Endometrial microvascular endothelial cells (primary cell): ENCODE data around the gene TNFRSF9. TPM values are rescaled to one million over a fixed set of nuclear protein-coding genes. Genes with fewer than 3 reads are reported as not detected.
"Not testable (repeated sequence)": the region's sequence is repeated elsewhere in the genome, so short reads cannot be mapped to it uniquely, and the experiment has no call there.

Experiments used
- in situ Hi-C: cut with HindIII; loops from 2 replicates; pipeline ENCODE4 v1.10.0; 2017; ENCODE audit warnings: low sequenced_read_pairs, low pct_unique_long_range_greater_than_20kb; ENCODE audit errors: inconsistent ontology term
- total RNA-seq: library from RNA; depleted of rRNA; stranded (reverse); fragments of >200 nt; gene quantifications from one replicate; pipeline ENCODE4 v1.2.3, GENCODE V29; 2015; ENCODE audit errors: inconsistent ontology term

The TNFRSF9 gene
- total RNA-seq: not detected

- in situ Hi-C loops: no loop called here
Observed at GRCh38 chr1:7940745-7941436, at the start of gene TNFRSF9. TNFRSF9 (minus strand) TSS chr1:7940839; CDS start chr1:7939994, 845 bp downstream.

GRCh38 chr1:7989762-7990428 lies 49.3 kb upstream of the TNFRSF9 start:
- in situ Hi-C loops: no loop called here

GRCh38 chr1:7988576-7988975 lies 47.9 kb upstream of the TNFRSF9 start:
- in situ Hi-C loops: no loop called here

DNA sequence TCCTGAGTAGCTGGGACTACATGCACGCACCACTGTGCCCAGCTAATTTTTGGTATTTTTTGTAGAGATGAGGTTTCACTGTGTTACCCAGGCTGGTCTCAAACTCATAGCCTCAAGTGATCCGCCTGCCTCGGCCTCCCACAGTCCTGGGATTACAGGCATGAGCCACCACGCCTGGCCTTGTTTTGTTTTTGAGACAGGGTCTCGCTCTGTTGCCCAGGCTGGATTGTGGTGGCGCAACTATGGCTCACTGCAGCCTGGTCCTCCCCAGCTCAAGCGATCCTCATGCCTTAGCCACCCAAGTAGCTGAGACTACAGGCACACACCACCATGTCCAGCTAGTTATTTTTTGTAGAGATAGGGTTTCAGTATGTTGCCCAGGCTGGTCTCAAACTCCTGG lies 46.9 kb upstream of the TNFRSF9 start:
- in situ Hi-C loops: no loop called here

DNA sequence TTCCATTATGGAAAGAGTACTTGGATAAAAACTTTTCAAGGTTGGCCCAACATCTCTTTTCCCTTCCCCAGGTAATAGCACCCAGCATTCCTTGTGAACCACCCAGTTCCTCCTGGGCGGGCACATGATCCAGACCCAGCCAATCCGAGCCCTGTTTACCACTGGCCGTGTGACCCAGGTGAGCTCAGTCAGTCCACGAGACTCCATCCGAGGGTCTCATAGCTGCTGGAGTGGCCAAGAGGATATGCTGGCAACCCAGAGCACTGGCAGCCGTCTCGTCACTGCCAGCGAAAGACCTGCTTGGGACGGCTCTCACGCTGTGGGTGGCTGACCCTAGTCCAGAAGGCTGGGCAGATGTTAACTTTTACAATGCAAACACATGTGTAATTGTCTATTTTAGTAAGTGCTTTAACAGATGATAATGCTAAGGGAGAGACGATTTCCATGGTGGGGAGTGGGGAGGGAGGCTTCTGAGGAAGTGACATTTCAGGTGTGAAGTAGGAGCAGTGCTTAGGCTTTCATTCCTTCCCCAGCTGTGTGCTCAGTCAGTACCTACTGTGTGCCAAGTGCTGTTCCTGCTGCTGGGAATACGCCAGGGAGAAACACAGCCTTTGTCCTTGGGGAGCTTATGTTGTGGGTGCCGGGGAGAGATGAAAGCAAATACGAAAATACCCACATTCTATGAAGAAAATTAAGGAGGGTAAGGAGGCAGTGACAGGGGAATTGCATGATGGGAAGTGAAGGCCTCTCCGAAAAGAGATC lies 45.4 kb upstream of the TNFRSF9 start:
- in situ Hi-C loops: no loop called here

- in situ Hi-C loops: no loop called here
Observed at GRCh38 chr1:7984811-7985210, 44.2 kb upstream of the TNFRSF9 start.

- in situ Hi-C loops: no loop called here
Observed at GRCh38 chr1:7983086-7983778, 42.6 kb upstream of the TNFRSF9 start.

- in situ Hi-C loops: no loop called here
Observed at GRCh38 chr1:7980984-7981383, 40.3 kb upstream of the TNFRSF9 start.

DNA sequence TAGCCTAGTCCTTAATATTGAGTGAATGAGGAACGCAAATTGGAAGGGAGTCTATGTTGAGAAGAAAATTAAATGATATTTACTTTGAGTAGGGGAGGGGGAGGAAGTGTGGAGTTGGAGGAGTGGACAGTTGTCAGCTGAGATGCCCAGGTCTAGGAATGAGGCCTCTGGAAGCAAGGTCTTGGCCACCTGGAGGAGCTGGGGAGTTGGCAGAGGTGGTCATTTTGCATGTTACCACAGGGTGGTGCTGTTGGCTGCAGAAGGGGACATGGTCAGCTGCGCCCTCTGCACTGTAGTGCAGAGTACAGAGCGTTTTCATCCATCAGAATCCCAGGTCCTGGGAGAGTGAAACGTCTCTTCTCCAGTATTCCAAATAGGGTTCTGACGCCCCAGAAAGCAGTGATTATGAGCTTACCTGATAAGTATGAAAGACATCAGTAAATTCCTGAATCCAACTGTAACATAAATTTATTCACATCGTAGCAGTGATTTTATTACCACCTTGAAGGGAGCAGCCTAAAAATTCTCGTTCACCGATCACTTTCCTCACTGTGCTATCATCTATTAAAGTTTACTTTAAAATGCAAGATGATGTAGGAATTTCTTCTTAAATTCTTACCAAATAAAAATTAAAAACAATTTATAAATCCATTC lies 34.7 kb upstream of the TNFRSF9 start:
- in situ Hi-C loops: no loop called here

- in situ Hi-C loops: no loop called here
Observed at GRCh38 chr1:7973086-7973485, 32.4 kb upstream of the TNFRSF9 start.

DNA sequence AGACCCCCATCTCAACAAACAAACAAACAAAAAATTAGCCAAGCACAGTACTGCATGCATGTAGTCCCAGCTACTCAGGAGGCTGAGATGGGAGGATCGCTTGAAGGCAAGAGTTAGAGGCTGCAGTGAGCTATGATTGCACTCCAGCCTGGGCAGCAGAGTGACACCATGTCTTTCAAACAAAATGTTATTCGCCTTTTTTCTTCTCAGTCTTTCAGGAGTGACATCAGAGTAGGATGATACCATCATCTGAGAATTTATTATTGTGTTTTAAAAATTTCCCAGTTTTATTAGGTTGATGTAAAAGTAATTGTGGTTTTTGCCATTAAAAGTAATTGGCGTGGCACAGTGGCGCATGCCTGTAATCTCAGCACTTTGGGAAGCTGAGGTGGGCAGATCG lies 31.6 kb upstream of the TNFRSF9 start:
- in situ Hi-C loops: no loop called here

DNA sequence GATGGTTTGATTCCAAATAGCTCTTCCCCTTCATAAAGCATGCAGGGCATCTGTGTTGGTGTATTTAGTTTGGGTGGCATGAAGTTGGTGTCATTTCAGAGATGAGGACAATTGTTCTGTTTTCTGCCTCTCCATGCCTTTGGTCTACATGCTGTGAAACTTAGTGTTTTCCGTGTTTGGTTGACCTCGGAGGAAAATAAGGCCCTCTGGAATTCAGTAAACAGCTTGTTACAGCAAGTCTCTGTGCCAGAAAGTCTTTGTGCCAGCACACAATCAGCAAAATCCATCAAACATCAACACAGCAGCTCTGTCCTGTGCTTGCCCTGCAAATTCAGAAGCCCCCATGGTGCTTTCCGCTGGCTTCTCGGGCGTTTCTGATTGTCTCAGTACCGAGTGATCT lies 30.4 kb upstream of the TNFRSF9 start:
- in situ Hi-C loops: no loop called here

GRCh38 chr1:7970246-7970645 lies 29.6 kb upstream of the TNFRSF9 start:
- in situ Hi-C loops: no loop called here

DNA sequence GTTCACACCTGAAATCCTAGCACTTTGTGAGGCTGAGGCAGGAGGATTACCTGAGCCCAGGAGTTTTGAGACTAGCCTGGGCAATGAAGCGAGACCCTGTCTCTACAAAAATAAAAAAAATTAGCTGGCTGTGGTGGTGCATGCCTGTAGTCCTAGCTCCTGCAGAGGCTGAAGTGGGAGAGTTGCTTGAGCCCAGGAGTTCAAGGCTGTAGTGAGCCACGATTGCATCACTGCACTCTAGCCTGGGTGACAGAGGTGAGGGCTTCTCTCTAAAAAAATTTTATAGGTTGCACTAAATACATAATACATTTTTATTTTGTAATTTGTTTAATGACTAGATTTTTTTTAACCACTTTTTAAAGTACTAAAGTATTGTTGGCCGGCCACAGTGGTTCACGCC lies 27.0 kb upstream of the TNFRSF9 start:
- in situ Hi-C loops: no loop called here

DNA sequence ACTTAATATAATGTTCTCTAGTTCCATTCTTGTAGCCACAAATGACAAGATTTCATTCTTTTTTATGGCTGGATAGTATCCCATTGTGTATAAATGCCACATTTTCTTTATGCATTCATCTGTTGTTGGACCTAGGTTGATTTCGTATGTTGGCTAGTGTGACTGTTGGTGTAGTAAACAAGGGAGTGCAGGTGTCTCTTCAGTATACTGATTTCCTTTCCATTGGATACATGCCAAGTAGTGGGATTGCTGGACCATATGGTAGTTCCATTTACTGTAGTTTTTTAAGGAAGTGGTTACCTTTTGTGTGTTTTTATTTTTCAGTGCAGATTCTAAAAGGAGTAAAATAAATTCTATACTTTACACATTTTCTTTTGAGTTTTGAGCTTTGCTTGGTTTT lies 26.6 kb upstream of the TNFRSF9 start:
- in situ Hi-C loops: no loop called here

GRCh38 chr1:7964476-7964875 lies 23.8 kb upstream of the TNFRSF9 start:
- in situ Hi-C loops: no loop called here

DNA sequence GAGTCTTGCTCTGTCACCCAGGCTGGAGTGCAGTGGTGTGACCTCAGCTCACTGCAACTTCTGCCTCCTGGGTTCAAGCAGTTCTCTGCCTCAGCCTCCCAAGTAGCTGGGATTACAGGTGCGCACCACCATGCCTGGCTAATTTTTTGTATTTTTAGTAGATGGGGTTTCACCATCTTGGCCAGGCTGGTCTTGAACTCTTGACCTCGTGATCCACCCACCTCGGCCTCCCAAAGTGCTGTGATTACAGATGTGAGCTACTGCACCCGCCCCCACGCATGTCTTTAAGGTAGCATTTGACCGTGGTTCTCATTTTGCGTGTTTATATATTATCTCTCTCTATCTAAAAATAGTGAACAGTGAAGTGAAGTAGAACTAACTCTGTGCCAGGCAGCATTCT lies 23.2 kb upstream of the TNFRSF9 start:
- in situ Hi-C loops: not testable (repeated sequence)

DNA sequence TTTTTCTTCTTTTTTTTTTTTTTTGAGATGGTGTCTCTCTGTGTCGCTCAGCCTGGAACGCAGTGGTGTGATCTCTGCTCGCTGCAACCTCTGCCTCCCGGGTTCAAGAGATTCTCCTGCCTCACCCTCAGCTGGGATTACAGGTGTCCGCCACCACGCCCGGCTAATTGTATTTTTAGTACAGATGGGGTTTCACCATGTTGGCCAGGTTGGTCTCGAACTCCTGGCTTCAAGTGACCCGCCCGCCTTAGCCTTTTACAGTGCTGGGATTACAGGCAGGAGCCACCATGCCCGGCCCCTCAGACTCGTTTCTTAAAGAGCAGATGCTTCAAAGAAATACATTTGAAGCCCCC lies 22.7 kb upstream of the TNFRSF9 start:
- in situ Hi-C loops: not testable (repeated sequence)
